ENCODE results near the gene DNAJC7.

The DNAJC7 gene

DNA sequence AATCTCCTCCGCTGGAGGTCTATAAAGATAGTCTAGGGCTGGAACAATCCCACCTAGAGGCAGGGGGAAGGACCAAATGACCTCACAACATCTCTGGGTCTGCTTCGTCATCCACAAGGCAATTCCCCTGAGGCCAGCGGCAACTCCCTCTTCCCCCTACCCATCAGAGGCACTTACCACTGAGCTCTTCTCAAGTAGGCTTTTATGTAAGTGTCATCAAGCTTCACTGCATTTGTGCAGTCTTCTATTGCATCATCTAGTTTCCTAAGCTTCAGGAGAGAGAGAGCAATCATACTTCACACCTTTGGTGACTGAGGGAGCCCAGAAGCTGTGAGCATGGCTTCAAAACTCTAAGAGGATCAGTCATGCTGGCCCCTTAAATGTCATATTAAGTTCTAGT, 29.6 kb downstream of the DNAJC7 start:
- peak; percentile 36 for DNase-seq
- H3K36me3 ChIP-seq (ENCODE audit: control insufficient read depth, insufficient read depth, low read length) = peaks cover 24% of the 10 kb centered on the region
- H3K56ac ChIP-seq (ENCODE audit: low read length) = no peak overlapping the region
- no peak overlapping the region for H3K27ac ChIP-seq (ENCODE audit: low read depth, low read length)
- H3K27me3 ChIP-seq (ENCODE audit: insufficient read depth, low read length, poor library complexity) = no peaks in the 10 kb centered on the region
- H3K4me1 ChIP-seq (ENCODE audit: control insufficient read depth, low read depth, low read length) = no peaks in the 10 kb centered on the region
- no peaks in the 10 kb centered on the region for H3K79me1 ChIP-seq (ENCODE audit: low read length)
- no CpG with 5 or more reads among the region's 3 CpGs for WGBS (ENCODE audit: extremely low coverage, insufficient coverage, low lambda C conversion rate)
- H3K79me2 ChIP-seq (ENCODE audit: control insufficient read depth, insufficient read depth, low read length) = no peaks in the 10 kb centered on the region
- H3K4ac ChIP-seq (ENCODE audit: low read depth, low read length) = no peak overlapping the region
- H3K9ac ChIP-seq (ENCODE audit: low read length) = no peak overlapping the region
- H2BK5ac ChIP-seq (ENCODE audit: low read length) = no peak overlapping the region
- H3K18ac ChIP-seq (ENCODE audit: low read length) = no peak overlapping the region
- H3K23ac ChIP-seq (ENCODE audit: low read length) = no peak overlapping the region
- no peak overlapping the region for H2BK120ac ChIP-seq (ENCODE audit: low read depth, low read length)
- no peak overlapping the region for H3K4me3 ChIP-seq (ENCODE audit: low read length)
- no peak overlapping the region for H2AK5ac ChIP-seq (ENCODE audit: low read length)
- no peak overlapping the region for H4K5ac ChIP-seq (ENCODE audit: low read length)
- no peak overlapping the region for H2BK15ac ChIP-seq (replicated peaks; ENCODE audit: low read depth)
- H4K8ac ChIP-seq (ENCODE audit: low read depth, low read length) = no peak overlapping the region
- no peak overlapping the region for H3K4me2 ChIP-seq (ENCODE audit: low read length)

DNA sequence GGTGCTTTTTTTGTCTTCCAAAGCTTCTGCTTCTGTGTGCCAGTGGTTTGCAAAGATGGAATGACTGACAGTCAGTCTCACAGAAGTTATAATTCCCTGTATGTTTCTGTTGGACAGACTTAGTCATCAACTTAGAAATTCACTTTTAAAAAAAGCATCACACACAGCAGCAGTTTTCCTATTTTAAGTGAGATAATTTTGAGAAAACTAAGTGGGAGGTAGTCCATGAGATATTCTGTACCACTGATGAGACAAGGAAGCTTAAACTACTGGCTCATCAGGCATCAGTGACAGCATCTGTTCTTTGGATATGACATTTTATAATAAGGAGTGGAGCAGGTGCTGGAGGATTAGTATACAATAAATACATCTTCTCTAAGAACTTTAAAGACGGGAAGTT, 30.6 kb downstream of the DNAJC7 start:
- Histone ChIP-seq H2BK120ac (ENCODE audit: low read depth, low read length) (no peak overlapping the region), H3K27me3 (ENCODE audit: insufficient read depth, low read length, poor library complexity) (no peaks in the 10 kb centered on the region), H2AK5ac (ENCODE audit: low read length) (no peak overlapping the region), H3K18ac (ENCODE audit: low read length) (no peak overlapping the region), H4K5ac (ENCODE audit: low read length) (no peak overlapping the region), H3K4me3 (ENCODE audit: low read length) (no peak overlapping the region), H3K36me3 (ENCODE audit: control insufficient read depth, insufficient read depth, low read length) (peaks cover 27% of the 10 kb centered on the region), H3K79me1 (ENCODE audit: low read length) (no peaks in the 10 kb centered on the region), H3K79me2 (ENCODE audit: control insufficient read depth, insufficient read depth, low read length) (no peaks in the 10 kb centered on the region), H3K4ac (ENCODE audit: low read depth, low read length) (no peak overlapping the region), H3K4me2 (ENCODE audit: low read length) (no peak overlapping the region), H3K27ac (ENCODE audit: low read depth, low read length) (no peak overlapping the region), H2BK15ac (replicated peaks; ENCODE audit: low read depth) (no peak overlapping the region), H3K23ac (ENCODE audit: low read length) (no peak overlapping the region), H2BK5ac (ENCODE audit: low read length) (no peak overlapping the region), H4K8ac (ENCODE audit: low read depth, low read length) (no peak overlapping the region), H3K56ac (ENCODE audit: low read length) (no peak overlapping the region), H3K9ac (ENCODE audit: low read length) (no peak overlapping the region), H3K4me1 (ENCODE audit: control insufficient read depth, low read depth, low read length) (no peaks in the 10 kb centered on the region)
- no peak for DNase-seq
- no CpG with 5 or more reads among the region's 1 CpG for WGBS (ENCODE audit: extremely low coverage, insufficient coverage, low lambda C conversion rate)

DNA sequence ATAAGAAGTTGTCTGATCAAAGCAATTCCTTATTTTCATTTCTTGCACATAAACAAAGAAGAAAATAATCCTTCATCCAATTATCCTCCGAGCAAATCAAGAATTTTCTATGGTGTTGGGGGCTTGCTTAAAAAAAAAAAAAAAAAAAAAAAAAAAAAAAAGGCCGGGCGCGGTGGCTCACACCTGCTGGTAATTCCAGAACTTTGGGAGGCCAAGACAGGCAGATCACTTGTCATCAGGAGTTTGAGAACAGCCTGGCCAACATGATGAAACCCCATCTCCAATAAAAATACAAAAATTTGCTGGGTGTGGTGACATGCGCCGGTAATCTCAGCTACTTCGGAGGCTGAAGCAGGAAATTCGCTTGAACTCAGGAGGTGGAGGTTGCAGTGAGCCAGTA, 31.3 kb downstream of the DNAJC7 start:
- H3K4me1 ChIP-seq (ENCODE audit: control insufficient read depth, low read depth, low read length) = no peaks in the 10 kb centered on the region
- H3K36me3 ChIP-seq (ENCODE audit: control insufficient read depth, insufficient read depth, low read length) = peaks cover 28% of the 10 kb centered on the region
- no peak overlapping the region for H2BK5ac ChIP-seq (ENCODE audit: low read length)
- H3K56ac ChIP-seq (ENCODE audit: low read length) = no peak overlapping the region
- no peaks in the 10 kb centered on the region for H3K79me1 ChIP-seq (ENCODE audit: low read length)
- H2BK15ac ChIP-seq (replicated peaks; ENCODE audit: low read depth) = no peak overlapping the region
- no peak overlapping the region for H3K18ac ChIP-seq (ENCODE audit: low read length)
- no peak overlapping the region for H3K23ac ChIP-seq (ENCODE audit: low read length)
- H4K5ac ChIP-seq (ENCODE audit: low read length) = no peak overlapping the region
- no peak overlapping the region for H4K8ac ChIP-seq (ENCODE audit: low read depth, low read length)
- no peak overlapping the region for H3K27ac ChIP-seq (ENCODE audit: low read depth, low read length)
- no peak overlapping the region for H3K4ac ChIP-seq (ENCODE audit: low read depth, low read length)
- H3K79me2 ChIP-seq (ENCODE audit: control insufficient read depth, insufficient read depth, low read length) = no peaks in the 10 kb centered on the region
- no peaks in the 10 kb centered on the region for H3K27me3 ChIP-seq (ENCODE audit: insufficient read depth, low read length, poor library complexity)
- no CpG with 5 or more reads among the region's 8 CpGs for WGBS (ENCODE audit: extremely low coverage, insufficient coverage, low lambda C conversion rate)
- no peak overlapping the region for H3K4me2 ChIP-seq (ENCODE audit: low read length)
- H2AK5ac ChIP-seq (ENCODE audit: low read length) = no peak overlapping the region
- H3K4me3 ChIP-seq (ENCODE audit: low read length) = no peak overlapping the region
- DNase-seq = no peak
- H2BK120ac ChIP-seq (ENCODE audit: low read depth, low read length) = no peak overlapping the region
- H3K9ac ChIP-seq (ENCODE audit: low read length) = no peak overlapping the region

DNA sequence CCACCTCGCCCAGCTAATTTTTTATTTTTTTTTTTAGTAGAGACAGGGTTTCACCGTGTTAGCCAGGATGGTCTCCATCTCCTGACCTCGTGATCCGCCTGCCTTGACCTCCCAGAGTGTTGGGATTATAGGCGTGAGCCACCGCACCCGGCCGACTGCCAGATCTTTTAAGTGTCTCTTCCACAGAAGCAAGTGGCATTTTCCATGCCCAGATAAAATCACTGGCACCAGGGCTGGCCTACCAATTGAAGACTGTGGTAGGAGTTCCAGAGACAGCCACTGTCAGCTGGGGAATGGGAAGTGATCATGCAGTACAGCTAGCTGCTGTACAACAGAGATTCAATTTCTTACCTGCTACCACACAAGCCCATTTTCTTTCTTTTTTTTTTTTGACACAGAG, 32.8 kb downstream of the DNAJC7 start:
- Histone ChIP-seq H3K23ac (ENCODE audit: low read length) (no peak overlapping the region), H3K9ac (ENCODE audit: low read length) (no peak overlapping the region), H3K4me3 (ENCODE audit: low read length) (no peak overlapping the region), H3K79me2 (ENCODE audit: control insufficient read depth, insufficient read depth, low read length) (no peaks in the 10 kb centered on the region), H3K4ac (ENCODE audit: low read depth, low read length) (no peak overlapping the region), H4K8ac (ENCODE audit: low read depth, low read length) (no peak overlapping the region), H3K4me1 (ENCODE audit: control insufficient read depth, low read depth, low read length) (no peaks in the 10 kb centered on the region), H3K18ac (ENCODE audit: low read length) (no peak overlapping the region), H3K4me2 (ENCODE audit: low read length) (no peak overlapping the region), H2BK5ac (ENCODE audit: low read length) (no peak overlapping the region), H3K27ac (ENCODE audit: low read depth, low read length) (no peak overlapping the region), H3K56ac (ENCODE audit: low read length) (no peak overlapping the region), H2BK120ac (ENCODE audit: low read depth, low read length) (no peak overlapping the region), H3K79me1 (ENCODE audit: low read length) (no peaks in the 10 kb centered on the region), H2AK5ac (ENCODE audit: low read length) (no peak overlapping the region), H3K36me3 (ENCODE audit: control insufficient read depth, insufficient read depth, low read length) (peaks cover 21% of the 10 kb centered on the region), H2BK15ac (replicated peaks; ENCODE audit: low read depth) (no peak overlapping the region), H4K5ac (ENCODE audit: low read length) (no peak overlapping the region), H3K27me3 (ENCODE audit: insufficient read depth, low read length, poor library complexity) (no peaks in the 10 kb centered on the region)
- WGBS (ENCODE audit: extremely low coverage, insufficient coverage, low lambda C conversion rate) = no CpG with 5 or more reads among the region's 8 CpGs
- DNase-seq = no peak

DNA sequence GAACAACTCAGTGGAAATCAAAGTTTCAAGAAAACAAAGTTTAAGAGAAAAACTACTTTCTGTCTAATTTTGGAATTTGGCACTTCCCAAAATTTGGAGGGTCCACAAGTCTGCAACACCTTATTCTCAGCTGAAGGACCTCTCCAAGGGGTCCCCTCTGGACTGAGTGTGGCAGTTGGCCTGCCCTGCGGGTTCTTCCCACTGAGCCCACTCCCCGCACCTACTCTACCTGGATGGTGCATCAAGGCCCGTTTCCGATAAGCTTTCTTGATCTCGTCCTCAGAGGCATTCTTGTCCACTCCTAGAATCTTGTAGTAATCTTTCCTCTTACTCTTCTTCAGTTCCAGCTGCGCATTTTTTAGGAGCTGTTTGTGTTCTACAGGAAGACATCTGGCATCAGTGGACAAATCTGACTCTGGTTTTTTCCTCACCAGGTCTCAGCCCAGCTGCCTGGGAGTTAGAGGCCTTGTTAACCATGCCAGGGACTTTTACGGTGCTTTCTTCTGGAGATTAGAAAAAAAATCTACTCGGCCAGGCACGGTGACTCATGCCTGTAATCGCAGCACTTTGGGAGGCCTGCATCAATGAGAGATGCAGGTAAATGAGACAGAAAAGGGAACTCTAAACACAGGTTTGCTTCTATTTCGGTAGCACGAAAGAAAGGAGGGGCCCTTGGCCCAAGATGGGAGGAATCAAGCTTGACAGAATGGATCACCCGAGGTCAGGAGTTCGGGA, 35.0 kb downstream of the DNAJC7 start:
- no peak overlapping the region for H3K27ac ChIP-seq (ENCODE audit: low read depth, low read length)
- H2BK5ac ChIP-seq (ENCODE audit: low read length) = no peak overlapping the region
- H3K79me1 ChIP-seq (ENCODE audit: low read length) = no peaks in the 10 kb centered on the region
- no peak overlapping the region for H4K8ac ChIP-seq (ENCODE audit: low read depth, low read length)
- H3K23ac ChIP-seq (ENCODE audit: low read length) = no peak overlapping the region
- H3K56ac ChIP-seq (ENCODE audit: low read length) = no peak overlapping the region
- no peak overlapping the region for H3K4me3 ChIP-seq (ENCODE audit: low read length)
- no peak overlapping the region for H4K5ac ChIP-seq (ENCODE audit: low read length)
- H3K4ac ChIP-seq (ENCODE audit: low read depth, low read length) = no peak overlapping the region
- H3K36me3 ChIP-seq (ENCODE audit: control insufficient read depth, insufficient read depth, low read length) = peaks cover 13% of the 10 kb centered on the region
- no peaks in the 10 kb centered on the region for H3K27me3 ChIP-seq (ENCODE audit: insufficient read depth, low read length, poor library complexity)
- H3K4me2 ChIP-seq (ENCODE audit: low read length) = no peak overlapping the region
- no peak overlapping the region for H3K18ac ChIP-seq (ENCODE audit: low read length)
- no peak overlapping the region for H2BK120ac ChIP-seq (ENCODE audit: low read depth, low read length)
- no CpG with 5 or more reads among the region's 14 CpGs for WGBS (ENCODE audit: extremely low coverage, insufficient coverage, low lambda C conversion rate)
- H3K4me1 ChIP-seq (ENCODE audit: control insufficient read depth, low read depth, low read length) = no peaks in the 10 kb centered on the region
- H2AK5ac ChIP-seq (ENCODE audit: low read length) = no peak overlapping the region
- no peak overlapping the region for H3K9ac ChIP-seq (ENCODE audit: low read length)
- H3K79me2 ChIP-seq (ENCODE audit: control insufficient read depth, insufficient read depth, low read length) = no peaks in the 10 kb centered on the region
- no peak for DNase-seq
- no peak overlapping the region for H2BK15ac ChIP-seq (replicated peaks; ENCODE audit: low read depth)

DNA sequence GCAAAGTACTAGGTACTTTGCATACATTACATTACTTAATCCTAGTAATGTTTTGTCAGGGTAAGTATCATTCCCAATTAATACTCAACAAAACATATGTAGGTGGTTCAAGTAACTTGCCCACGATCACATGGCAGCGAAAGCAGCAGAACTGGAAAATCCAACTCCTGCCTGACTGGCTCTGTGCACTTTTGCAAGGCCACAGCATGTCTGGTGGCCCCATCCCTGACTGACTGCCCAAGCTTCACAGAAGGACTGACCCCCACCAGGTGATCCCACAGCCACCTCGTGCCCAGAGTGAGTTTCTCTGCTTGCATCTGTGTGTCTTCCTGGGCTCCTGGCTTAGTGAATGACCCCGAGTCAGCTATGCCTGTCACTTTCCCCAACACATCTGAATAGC, 39.2 kb downstream of the DNAJC7 start:
- H2BK5ac ChIP-seq (ENCODE audit: low read length) = no peak overlapping the region
- H3K79me1 ChIP-seq (ENCODE audit: low read length) = no peaks in the 10 kb centered on the region
- no peak overlapping the region for H2BK15ac ChIP-seq (replicated peaks; ENCODE audit: low read depth)
- H3K4me1 ChIP-seq (ENCODE audit: control insufficient read depth, low read depth, low read length) = no peaks in the 10 kb centered on the region
- WGBS (ENCODE audit: extremely low coverage, insufficient coverage, low lambda C conversion rate) = no CpG with 5 or more reads among the region's 4 CpGs
- no peak overlapping the region for H4K8ac ChIP-seq (ENCODE audit: low read depth, low read length)
- H3K18ac ChIP-seq (ENCODE audit: low read length) = no peak overlapping the region
- H4K5ac ChIP-seq (ENCODE audit: low read length) = no peak overlapping the region
- no peak overlapping the region for H3K9ac ChIP-seq (ENCODE audit: low read length)
- H3K4me3 ChIP-seq (ENCODE audit: low read length) = no peak overlapping the region
- no peak overlapping the region for H3K56ac ChIP-seq (ENCODE audit: low read length)
- H2AK5ac ChIP-seq (ENCODE audit: low read length) = no peak overlapping the region
- no peak for DNase-seq
- no peak overlapping the region for H3K27ac ChIP-seq (ENCODE audit: low read depth, low read length)
- peaks cover 15% of the 10 kb centered on the region for H3K36me3 ChIP-seq (ENCODE audit: control insufficient read depth, insufficient read depth, low read length)
- no peak overlapping the region for H3K23ac ChIP-seq (ENCODE audit: low read length)
- H3K79me2 ChIP-seq (ENCODE audit: control insufficient read depth, insufficient read depth, low read length) = no peaks in the 10 kb centered on the region
- H3K27me3 ChIP-seq (ENCODE audit: insufficient read depth, low read length, poor library complexity) = no peaks in the 10 kb centered on the region
- no peak overlapping the region for H3K4me2 ChIP-seq (ENCODE audit: low read length)
- H3K4ac ChIP-seq (ENCODE audit: low read depth, low read length) = no peak overlapping the region
- no peak overlapping the region for H2BK120ac ChIP-seq (ENCODE audit: low read depth, low read length)
